RWPE1 (cell line): ENCODE data around the gene RND1.
"Not testable (repeated sequence)": the region's sequence is repeated elsewhere in the genome, so short reads cannot be mapped to it uniquely, and the experiment has no call there.

Source experiments
- CTCF ChIA-PET: fragments of 350-600 bp; sonication (Branson Sonifier 250); formaldehyde crosslinking; extraction: SDS; loops from one replicate; lab custom pipeline; 2021; lab: Yijun Ruan, JAX
- POLR2A ChIA-PET: fragments of 400-600 bp; formaldehyde crosslinking; extraction: SDS; loops from one replicate; lab custom pipeline; 2020; ENCODE audit warnings: antibody characterized with exemption; ENCODE audit not compliant: low non-redundant PET; lab: Yijun Ruan, JAX
- DNase-seq: peaks from one replicate; pipeline ENCODE4 v3.0.0; 2012; ENCODE audit warnings: low spot score
- H3K27ac ChIP-seq: fragments of 450-650 bp; 2 replicates; pipeline ENCODE4 v1.5.1; 2017
- CTCF ChIP-seq: fragments of 450-650 bp; conservative IDR thresholded peaks from 2 replicates; pipeline ENCODE4 v1.5.1; 2017; ENCODE audit warnings: low read depth, mild to moderate bottlenecking

RND1 gene

DNA sequence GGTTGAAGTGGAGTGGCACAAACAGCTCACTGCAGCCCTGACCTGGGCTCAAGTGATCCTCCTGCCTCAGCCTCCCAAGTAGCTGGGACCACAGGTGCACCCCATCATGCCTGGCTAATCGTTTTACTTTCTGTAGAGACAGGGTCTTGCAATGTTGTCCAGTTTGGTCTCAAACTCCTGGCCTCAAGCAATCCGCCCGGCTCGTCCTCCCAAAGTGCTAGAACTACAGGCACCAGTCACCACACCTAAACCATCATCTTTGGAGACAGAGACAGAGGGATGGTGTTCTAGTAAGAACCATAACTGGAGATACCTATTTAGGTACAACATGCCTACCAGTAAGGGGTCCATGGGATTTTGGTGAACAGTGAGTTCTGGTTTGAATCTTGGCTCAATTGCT is 11.2 kb downstream of the RND1 start:
- H3K27ac ChIP-seq, result no peak overlapping the region
- CTCF ChIA-PET, result interaction anchor here (0.7 to 3.0 kb wide), 3 partner anchors 57 to 134 kb away, joined by 3 to 13 read pairs (median 4); no protein-coding TSS in a partner anchor
- no peak for TF ChIP-seq CTCF
- POLR2A ChIA-PET, result no interaction called here
- DNase-seq, result no peak

- POLR2A ChIA-PET, result interaction anchor here (1.2 kb wide), 1 partner anchor 68 kb away, joined by 9 read pairs; no protein-coding TSS in a partner anchor
- peak; percentile 86 for TF ChIP-seq CTCF
- CTCF ChIA-PET, result interaction anchor here (0.6 to 3.0 kb wide), 21 partner anchors 9 to 482 kb away, joined by 3 to 20 read pairs (median 4); partner anchors contain the start of genes ARF3, RND1, WNT1 and WNT10B
- H3K27ac ChIP-seq, result peak overlapping the region; percentile 71; the same call in 1 of the 2 replicates
- DNase-seq, result peak; percentile 76
These were observed 12.7 kb downstream of the RND1 start for GRCh38 chr12:48852734-48853688.

GRCh38 chr12:48851883-48852733 is 13.6 kb downstream of the RND1 start, which contains the start of gene DDX23:
Gene DDX23, minus strand, starts transcription at chr12:48852163. Its CDS starts 6,381 bp downstream, at chr12:48845782.
- DNase-seq, result peak; percentile 98
- no peak for TF ChIP-seq CTCF
- ChIA-PET CTCF (interaction anchor here (0.6 to 3.0 kb wide), 11 partner anchors 14 to 383 kb away, joined by 3 to 20 read pairs (median 3); partner anchors contain the start of genes ARF3, RND1 and WNT1), POLR2A (interaction anchor here (0.5 to 1.2 kb wide), 6 partner anchors 34 to 120 kb away, joined by 3 to 9 read pairs (median 4); partner anchors contain the start of genes ARF3 and WNT10B)
- H3K27ac ChIP-seq, result peak within 1 kb of the TSS; percentile 71

- H3K27ac ChIP-seq, POLR2A ChIA-PET, DNase-seq, CTCF ChIA-PET: not testable (repeated sequence)
These were observed 23.6 kb downstream of the RND1 start for GRCh38 chr12:48842021-48842420.

GRCh38 chr12:48838048-48838447 is 27.6 kb downstream of the RND1 start:
- no peak for DNase-seq
- CTCF ChIA-PET, result no interaction called here
- POLR2A ChIA-PET, result no interaction called here
- TF ChIP-seq CTCF, result no peak
- no peak overlapping the region for H3K27ac ChIP-seq

DNA sequence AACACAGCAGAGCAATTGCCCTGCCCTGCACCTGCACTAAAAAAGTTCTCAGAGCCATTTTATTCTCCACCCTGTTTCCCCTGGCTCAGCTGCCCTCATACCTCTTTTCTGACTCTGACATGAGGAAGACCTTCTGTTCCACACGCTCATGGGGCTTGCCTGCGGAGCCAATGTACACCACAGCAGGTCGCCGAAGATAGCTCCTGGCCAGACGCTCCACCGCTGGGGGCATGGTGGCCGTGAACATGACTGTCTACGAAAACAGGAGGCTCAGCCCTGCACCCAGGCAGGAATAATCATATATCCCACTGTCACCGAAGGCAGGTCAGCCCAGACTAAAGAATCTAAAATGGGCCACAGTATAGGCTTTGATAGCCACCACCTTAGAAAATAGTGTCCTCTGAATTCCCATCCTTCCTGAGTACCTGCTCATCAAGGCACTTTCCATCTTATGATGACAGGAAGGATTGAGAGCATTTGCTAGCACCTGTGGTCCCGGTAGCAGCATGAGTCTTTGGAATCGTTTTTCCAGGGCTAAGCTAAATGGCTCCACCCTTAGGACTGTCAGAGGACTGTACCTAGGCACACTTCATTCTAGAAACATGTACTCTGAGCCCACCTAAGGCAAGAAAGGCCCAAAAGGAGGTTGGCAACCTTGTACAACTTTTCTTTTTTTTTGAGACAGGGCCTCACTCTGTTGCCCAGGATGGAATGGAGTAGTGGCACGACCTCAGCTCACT is 33.2 kb downstream of the RND1 start:
- no peak overlapping the region for H3K27ac ChIP-seq
- ChIA-PET POLR2A (no interaction called here), CTCF (interaction anchor here (0.6 to 0.9 kb wide), 2 partner anchors 13 to 17 kb away, joined by 3 to 4 read pairs; no protein-coding TSS in a partner anchor)
- DNase-seq, result no peak
- no peak for TF ChIP-seq CTCF
